ENCODE data around the gene ZNF853.

ZNF853 gene

DNA sequence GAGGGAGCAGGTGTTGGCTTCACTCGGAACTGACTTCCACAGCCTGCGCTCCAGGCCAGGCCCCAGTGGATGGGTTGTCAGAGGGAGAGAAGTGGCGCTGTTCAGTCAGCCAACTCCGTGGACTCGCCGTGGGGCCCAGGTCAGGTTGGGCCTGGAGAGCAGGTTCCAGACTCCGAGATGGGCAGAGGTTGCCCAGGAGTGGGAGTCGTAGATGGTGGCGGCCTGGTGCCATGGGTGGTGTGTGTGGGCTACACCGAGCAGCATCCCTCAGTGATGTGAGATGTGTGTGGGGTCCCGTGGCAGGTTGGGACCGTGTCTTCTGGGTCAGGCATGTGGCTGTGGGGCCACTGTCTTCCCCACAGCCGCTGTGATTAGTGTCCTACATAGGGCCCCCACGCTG is 32.1 kb downstream of the ZNF853 start:
- Histone ChIP-seq H2AFZ (ENCODE audit: low read depth, low read length) (no peak overlapping the region), H3K27ac (ENCODE audit: low read length) (no peak overlapping the region), H3K4me3 (ENCODE audit: low read depth in 1 of 2, low read length in 2 of 2) (no peak overlapping the region), H3K9ac (ENCODE audit: low read depth, low read length) (no peak overlapping the region), H4K20me1 (ENCODE audit: insufficient read depth, low read length) (peaks cover 66% of the 10 kb centered on the region), H3K36me3 (ENCODE audit: insufficient read depth, low read length) (peaks cover 92% of the 10 kb centered on the region), H3K27me3 (ENCODE audit: insufficient read depth, low read length, poor library complexity) (no peaks in the 10 kb centered on the region), H3K4me2 (ENCODE audit: insufficient read depth, low read length) (no peak overlapping the region), H3K9me3 (ENCODE audit: insufficient read depth, low read length, severe bottlenecking) (peaks cover 7% of the 10 kb centered on the region), H3K4me1 (ENCODE audit: insufficient read depth, low read length) (no peaks in the 10 kb centered on the region), H3K79me2 (ENCODE audit: insufficient read depth, low read length) (peaks cover 42% of the 10 kb centered on the region)
- DNase-seq, result no peak
- no peak for TF ChIP-seq CTCF (IDR thresholded peaks at IDR 0.05; ENCODE audit: borderline replicate concordance, extremely low read depth, low read length, poor library complexity, severe bottlenecking)
- TF ChIP-seq EZH2 (IDR thresholded peaks at IDR 0.05; ENCODE audit: borderline replicate concordance, low read depth, low read length, severe bottlenecking), result no peak
- ATAC-seq (ENCODE audit: insufficient read depth, low read depth), result no peak

DNA sequence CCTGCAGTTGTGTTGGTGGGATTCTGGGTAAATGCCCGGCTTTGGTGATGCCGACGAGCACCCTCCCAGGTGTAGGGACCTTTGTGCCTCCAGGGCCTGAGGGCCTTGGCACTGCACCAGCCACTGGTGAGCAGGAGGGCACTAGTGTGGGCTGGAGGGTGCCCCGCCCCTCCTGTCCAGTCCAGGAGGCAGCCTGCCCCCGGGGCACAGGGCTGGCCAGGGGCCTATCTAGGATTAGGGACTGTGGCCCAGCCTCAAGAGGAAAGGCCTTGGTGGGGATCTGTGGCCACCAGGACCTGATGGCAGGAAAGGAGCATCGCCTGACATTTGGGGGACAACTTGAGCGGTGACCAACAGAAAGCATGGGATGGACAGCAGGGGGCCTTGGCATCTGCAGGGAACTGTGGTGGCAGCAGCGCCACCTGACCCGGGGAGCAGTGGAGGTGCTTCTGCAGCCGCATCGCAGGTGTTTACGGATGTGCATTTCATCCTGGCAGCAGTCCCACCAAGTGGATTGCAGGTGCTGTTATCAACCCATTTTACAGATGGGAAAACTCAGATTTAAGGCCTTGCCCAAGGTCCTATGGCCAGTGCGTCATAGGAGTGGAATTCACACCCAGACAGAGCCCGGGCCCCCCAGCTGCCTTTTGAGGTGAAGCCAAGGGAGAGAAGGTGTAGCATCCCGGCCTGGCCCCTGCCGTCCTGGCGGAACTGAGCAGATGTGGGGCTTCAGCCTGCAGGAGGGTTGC is 32.8 kb downstream of the ZNF853 start:
- H3K4me2 ChIP-seq (ENCODE audit: insufficient read depth, low read length), result no peak overlapping the region
- peaks cover 7% of the 10 kb centered on the region for H3K9me3 ChIP-seq (ENCODE audit: insufficient read depth, low read length, severe bottlenecking)
- H3K9ac ChIP-seq (ENCODE audit: low read depth, low read length), result no peak overlapping the region
- H4K20me1 ChIP-seq (ENCODE audit: insufficient read depth, low read length), result peaks cover 61% of the 10 kb centered on the region
- H3K4me1 ChIP-seq (ENCODE audit: insufficient read depth, low read length), result no peaks in the 10 kb centered on the region
- ATAC-seq (ENCODE audit: insufficient read depth, low read depth), result no peak
- TF ChIP-seq EZH2 (IDR thresholded peaks at IDR 0.05; ENCODE audit: borderline replicate concordance, low read depth, low read length, severe bottlenecking), result no peak
- TF ChIP-seq CTCF (IDR thresholded peaks at IDR 0.05; ENCODE audit: borderline replicate concordance, extremely low read depth, low read length, poor library complexity, severe bottlenecking), result no peak
- H3K4me3 ChIP-seq (ENCODE audit: low read depth in 1 of 2, low read length in 2 of 2), result no peak overlapping the region
- no peaks in the 10 kb centered on the region for H3K27me3 ChIP-seq (ENCODE audit: insufficient read depth, low read length, poor library complexity)
- H3K79me2 ChIP-seq (ENCODE audit: insufficient read depth, low read length), result peaks cover 40% of the 10 kb centered on the region
- DNase-seq, result no peak
- H3K36me3 ChIP-seq (ENCODE audit: insufficient read depth, low read length), result peaks cover 91% of the 10 kb centered on the region
- H3K27ac ChIP-seq (ENCODE audit: low read length), result no peak overlapping the region
- no peak overlapping the region for H2AFZ ChIP-seq (ENCODE audit: low read depth, low read length)

DNA sequence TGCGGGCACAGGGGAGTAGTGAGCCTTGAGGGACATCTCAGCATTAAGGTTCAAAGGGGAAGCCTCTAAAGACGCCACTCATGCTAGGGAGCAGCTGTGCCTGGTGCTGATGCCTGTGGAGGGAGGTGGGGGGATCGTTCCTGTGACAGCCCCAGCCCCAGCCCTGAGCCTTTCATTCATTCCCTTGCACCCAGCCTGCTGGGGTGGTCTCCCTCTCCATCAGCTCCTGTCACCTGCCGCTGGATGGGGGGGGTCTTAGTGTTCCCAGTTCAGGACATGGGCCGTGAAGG is 33.4 kb downstream of the ZNF853 start:
- H3K4me1 ChIP-seq (ENCODE audit: insufficient read depth, low read length), result no peaks in the 10 kb centered on the region
- H3K4me3 ChIP-seq (ENCODE audit: low read depth in 1 of 2, low read length in 2 of 2), result no peak overlapping the region
- H3K9ac ChIP-seq (ENCODE audit: low read depth, low read length), result no peak overlapping the region
- TF ChIP-seq EZH2 (IDR thresholded peaks at IDR 0.05; ENCODE audit: borderline replicate concordance, low read depth, low read length, severe bottlenecking), result no peak
- no peak for TF ChIP-seq CTCF (IDR thresholded peaks at IDR 0.05; ENCODE audit: borderline replicate concordance, extremely low read depth, low read length, poor library complexity, severe bottlenecking)
- no peak for ATAC-seq (ENCODE audit: insufficient read depth, low read depth)
- peaks cover 37% of the 10 kb centered on the region for H3K79me2 ChIP-seq (ENCODE audit: insufficient read depth, low read length)
- no peaks in the 10 kb centered on the region for H3K27me3 ChIP-seq (ENCODE audit: insufficient read depth, low read length, poor library complexity)
- H3K36me3 ChIP-seq (ENCODE audit: insufficient read depth, low read length), result peaks cover 86% of the 10 kb centered on the region
- no peak overlapping the region for H3K4me2 ChIP-seq (ENCODE audit: insufficient read depth, low read length)
- H2AFZ ChIP-seq (ENCODE audit: low read depth, low read length), result no peak overlapping the region
- no peak for DNase-seq
- H4K20me1 ChIP-seq (ENCODE audit: insufficient read depth, low read length), result peaks cover 57% of the 10 kb centered on the region
- H3K27ac ChIP-seq (ENCODE audit: low read length), result no peak overlapping the region
- H3K9me3 ChIP-seq (ENCODE audit: insufficient read depth, low read length, severe bottlenecking), result peaks cover 7% of the 10 kb centered on the region

Data from DND-41 (cell line).